Activated naive CD4-positive, alpha-beta T cell treated with anti-CD3 and anti-CD28 coated beads, Interleukin-2, amount 10 ng/mL, durations not matched to agents 7 days and 5 days (primary cell): ENCODE data around the gene STAP2.

Source experiments
- CTCF ChIA-PET: fragments of 350-600 bp; sonication (Branson Sonifier 250); formaldehyde crosslinking; loops from one replicate; lab custom pipeline; 2021; ENCODE audit warnings: antibody characterized with exemption; lab: Charles Lee
- DNase-seq: peaks from one replicate; pipeline ENCODE4 v3.0.0-alpha.2; 2020
- H3K27ac Mint-ChIP-seq: one replicate; pipeline ENCODE4 v1.8.0; 2021; ENCODE audit warnings: mild to moderate bottlenecking, moderate library complexity, mixed read lengths
- H3K27me3 Mint-ChIP-seq: one replicate; pipeline ENCODE4 v1.8.0; 2021; ENCODE audit warnings: mild to moderate bottlenecking, mixed read lengths
- H3K36me3 Mint-ChIP-seq: one replicate; pipeline ENCODE4 v1.8.0; 2021; ENCODE audit warnings: mixed read lengths
- H3K4me1 Mint-ChIP-seq: one replicate; pipeline ENCODE4 v1.8.0; 2021; ENCODE audit warnings: mixed read lengths
- H3K4me3 Mint-ChIP-seq: one replicate; pipeline ENCODE4 v1.8.0; 2021; ENCODE audit warnings: mild to moderate bottlenecking, moderate library complexity, mixed read lengths
- H3K9me3 Mint-ChIP-seq: one replicate; pipeline ENCODE4 v1.8.0; 2021; ENCODE audit warnings: mixed read lengths

STAP2 gene

DNA sequence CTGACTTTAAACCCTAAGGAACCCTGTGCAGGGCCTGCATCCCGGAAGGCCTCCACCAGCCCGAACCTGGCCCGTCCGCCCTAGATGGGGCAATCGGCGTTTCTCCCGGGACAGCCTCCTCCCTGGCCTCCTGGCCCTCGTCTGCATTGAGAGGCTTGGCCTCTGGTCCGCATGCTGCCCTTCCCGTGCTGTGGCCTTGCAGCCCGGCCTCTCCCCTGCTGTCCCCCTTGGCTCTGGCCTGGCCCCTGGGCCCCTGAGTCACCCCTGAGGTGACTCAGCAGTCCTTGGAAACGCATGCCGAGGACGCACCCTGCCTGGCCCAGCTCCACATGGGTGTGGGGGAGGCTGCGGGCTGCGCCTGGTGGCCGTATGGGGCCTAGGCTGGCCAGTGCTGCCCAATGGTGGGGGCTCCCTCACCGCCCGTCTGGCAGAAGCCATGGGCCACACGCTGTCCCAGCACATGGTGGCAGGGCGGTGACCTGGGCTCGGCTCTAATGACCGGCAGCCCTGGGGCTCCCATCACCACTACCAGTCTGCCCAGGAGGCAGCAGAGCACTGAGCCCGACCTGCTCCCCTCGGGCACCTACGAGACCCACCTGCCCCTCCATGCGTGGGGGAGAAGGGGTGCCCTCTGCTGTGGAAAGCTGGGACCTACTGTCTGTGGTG, 36.0 kb upstream of the STAP2 start:
- H3K4me3 Mint-ChIP-seq, result no peak overlapping the region
- no peak for DNase-seq
- H3K9me3 Mint-ChIP-seq, result no peaks in the 10 kb centered on the region
- CTCF ChIA-PET, result no interaction called here
- no peak overlapping the region for H3K27ac Mint-ChIP-seq
- H3K36me3 Mint-ChIP-seq, result peaks cover 40% of the 10 kb centered on the region
- peaks cover 83% of the 10 kb centered on the region for H3K4me1 Mint-ChIP-seq
- H3K27me3 Mint-ChIP-seq, result no peaks in the 10 kb centered on the region

DNA sequence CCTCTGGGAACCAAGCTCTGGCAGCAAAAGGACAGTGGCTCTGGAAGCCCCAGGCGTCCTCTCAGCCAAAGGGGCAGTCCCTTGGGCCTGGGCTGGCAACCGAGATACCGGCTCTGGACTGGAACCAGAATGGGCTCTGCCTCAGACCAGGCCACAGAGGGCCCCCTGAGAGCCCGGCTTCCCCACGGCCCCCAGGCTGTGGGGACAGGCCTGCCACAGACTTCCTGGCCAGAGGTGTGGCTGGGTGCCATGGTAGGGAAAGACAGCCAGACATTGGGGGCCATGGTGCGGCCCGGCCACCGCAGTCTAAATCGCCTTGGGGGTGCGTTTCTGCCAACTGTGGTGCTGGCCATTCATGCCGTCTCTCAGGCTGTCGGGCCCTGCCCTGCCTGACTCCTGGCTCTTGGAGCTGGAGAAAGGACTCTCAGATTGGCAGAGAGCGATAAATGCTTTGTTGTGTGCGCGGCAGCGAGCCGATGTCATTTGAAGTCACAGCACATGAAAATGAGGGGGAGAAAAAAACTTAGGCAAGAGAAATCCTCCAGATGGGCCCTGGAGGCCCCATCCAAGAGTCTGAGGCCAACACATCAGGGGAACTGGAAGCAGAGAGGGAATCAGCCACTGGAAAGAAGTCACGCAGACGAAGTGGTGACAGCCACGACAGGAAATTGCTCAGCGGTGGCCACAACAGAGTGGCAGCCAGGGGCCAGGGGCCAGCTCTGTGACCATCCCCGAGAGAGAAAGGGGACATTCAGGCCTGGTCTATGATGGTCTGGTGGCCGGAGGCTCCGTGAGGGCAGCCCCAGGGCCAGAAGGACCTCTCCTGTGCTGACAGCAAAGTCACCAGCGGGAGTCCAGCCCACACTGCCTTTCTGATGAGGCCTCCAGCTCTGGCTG, 35.2 kb upstream of the STAP2 start:
- Mint-ChIP-seq H3K27ac (peak overlapping the region; percentile 9), H3K4me1 (peaks cover 81% of the 10 kb centered on the region), H3K27me3 (no peaks in the 10 kb centered on the region), H3K9me3 (no peaks in the 10 kb centered on the region), H3K36me3 (peaks cover 34% of the 10 kb centered on the region), H3K4me3 (no peak overlapping the region)
- no peak for DNase-seq
- CTCF ChIA-PET, result no interaction called here

DNA sequence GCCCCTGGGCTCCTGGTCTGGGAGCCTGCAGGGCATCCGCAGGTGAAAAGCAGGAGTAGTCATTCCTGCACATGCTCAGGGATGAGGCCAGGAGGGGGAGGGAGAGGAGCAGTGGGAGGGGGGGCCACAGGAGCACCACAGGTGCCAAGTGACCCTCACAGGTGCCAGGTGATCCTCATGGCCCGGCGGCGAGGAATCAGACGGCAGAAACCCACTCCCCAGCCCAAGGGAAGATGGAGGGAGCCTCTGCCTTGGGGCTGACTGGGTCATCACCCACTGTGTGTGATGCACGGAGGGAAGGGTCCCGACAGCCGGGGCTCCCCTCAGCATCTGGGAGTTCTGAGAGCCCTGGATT, 34.4 kb upstream of the STAP2 start:
- Mint-ChIP-seq H3K4me3 (no peak overlapping the region), H3K4me1 (peaks cover 83% of the 10 kb centered on the region), H3K36me3 (peaks cover 36% of the 10 kb centered on the region), H3K27me3 (no peaks in the 10 kb centered on the region), H3K9me3 (no peaks in the 10 kb centered on the region), H3K27ac (peak overlapping the region; percentile 7)
- CTCF ChIA-PET, result no interaction called here
- no peak for DNase-seq

DNA sequence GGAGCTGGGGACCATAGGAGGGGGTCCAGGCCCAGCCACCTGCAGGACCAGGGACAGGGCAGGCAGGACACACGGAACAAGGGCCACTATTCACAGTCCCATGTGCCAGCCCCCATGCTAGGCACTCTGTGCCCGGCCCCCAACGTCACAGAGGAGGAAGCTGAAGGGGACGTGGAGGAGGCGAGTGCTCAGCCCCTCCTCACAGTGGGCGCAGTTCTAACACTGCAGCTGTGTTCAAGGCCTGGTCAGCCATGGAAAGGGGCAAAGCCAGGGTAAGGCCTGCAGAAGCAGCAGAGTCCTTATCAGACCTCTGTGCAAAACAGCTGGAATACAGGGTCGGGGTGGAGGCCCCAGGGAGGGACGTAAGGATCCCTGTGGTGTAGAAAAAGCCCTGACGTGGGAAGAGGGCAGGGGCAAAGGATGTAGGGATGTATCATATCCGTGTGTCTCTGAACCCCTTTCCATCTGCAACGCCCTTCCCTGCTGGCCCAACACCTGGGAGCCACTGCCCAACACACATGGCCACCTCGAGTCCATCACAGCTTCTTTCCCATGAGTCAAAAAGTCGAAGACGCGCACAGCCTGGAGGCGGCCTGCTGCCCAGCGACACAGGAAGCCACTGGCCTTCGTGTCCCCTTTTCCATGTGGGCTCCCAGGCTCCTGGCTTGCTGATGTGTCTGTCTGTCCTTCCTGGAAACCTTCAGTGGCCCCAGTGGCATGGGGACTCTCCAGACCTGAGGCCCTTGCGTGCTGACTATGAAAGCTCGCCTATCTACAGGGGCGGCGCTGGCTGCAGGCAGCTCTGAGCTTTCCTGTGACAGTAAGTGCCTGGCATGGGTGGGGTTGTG, 33.8 kb upstream of the STAP2 start:
- no peaks in the 10 kb centered on the region for H3K9me3 Mint-ChIP-seq
- CTCF ChIA-PET, result interaction anchor here (0.9 kb wide), 1 partner anchor 28 kb away, joined by 3 read pairs; the partner anchor contains the start of gene SH3GL1
- no peaks in the 10 kb centered on the region for H3K27me3 Mint-ChIP-seq
- peak overlapping the region; percentile 72 for H3K27ac Mint-ChIP-seq
- peaks cover 83% of the 10 kb centered on the region for H3K4me1 Mint-ChIP-seq
- peak; percentile 18 for DNase-seq
- H3K4me3 Mint-ChIP-seq, result no peak overlapping the region
- H3K36me3 Mint-ChIP-seq, result peaks cover 33% of the 10 kb centered on the region

DNA sequence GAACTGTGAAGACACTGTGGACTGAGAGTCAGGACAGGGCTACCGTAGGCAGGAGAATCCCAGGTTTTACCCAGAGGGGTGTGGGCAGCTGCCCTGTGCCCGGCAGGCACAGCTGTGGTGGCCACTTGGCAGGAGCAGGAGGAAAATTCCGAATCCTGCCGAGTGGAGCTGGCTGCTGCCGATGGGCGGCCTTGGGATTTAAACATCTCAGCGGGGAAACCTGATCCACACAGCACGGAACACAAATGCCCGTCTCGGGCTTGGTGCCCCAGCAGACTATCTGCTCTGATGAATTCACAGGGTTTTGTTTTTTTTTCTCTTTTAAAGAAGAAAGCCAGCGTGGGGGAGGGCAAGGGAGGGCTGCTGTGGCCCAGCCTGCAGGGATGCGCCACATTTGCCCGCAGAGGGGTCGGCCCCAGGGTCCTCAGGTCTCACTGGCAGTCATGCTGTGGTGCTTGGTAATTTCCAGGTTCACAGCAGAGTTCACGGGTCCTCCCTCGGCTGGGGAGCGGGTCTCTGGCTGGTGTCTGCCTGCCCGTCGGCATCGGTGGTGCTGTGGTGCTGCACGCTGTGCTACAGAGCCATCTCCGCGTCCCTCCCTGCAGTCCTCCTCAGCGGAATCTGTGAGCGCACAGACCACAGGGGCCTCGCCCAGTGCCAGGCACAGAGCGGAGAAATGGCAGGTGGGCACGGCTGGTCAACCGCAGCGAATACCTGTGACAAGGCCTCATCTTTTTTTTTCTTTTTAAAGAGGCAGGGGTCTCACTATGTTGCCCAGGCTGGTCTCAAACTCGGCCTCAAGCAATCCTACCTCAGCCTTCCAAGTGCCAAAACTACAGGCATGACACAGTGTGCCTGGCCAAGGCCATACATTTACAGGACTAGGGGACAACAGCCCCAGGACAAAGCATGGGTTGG, 32.9 kb upstream of the STAP2 start:
- peaks cover 29% of the 10 kb centered on the region for H3K36me3 Mint-ChIP-seq
- H3K4me3 Mint-ChIP-seq, result peak overlapping the region; percentile 70
- peak overlapping the region; percentile 97 for H3K27ac Mint-ChIP-seq
- DNase-seq, result no peak
- CTCF ChIA-PET, result interaction anchor here (0.9 to 1.0 kb wide), 2 partner anchors 29 to 68 kb away, joined by 3 read pairs; partner anchors contain the start of gene SH3GL1
- peaks cover 81% of the 10 kb centered on the region for H3K4me1 Mint-ChIP-seq
- no peaks in the 10 kb centered on the region for H3K27me3 Mint-ChIP-seq
- no peaks in the 10 kb centered on the region for H3K9me3 Mint-ChIP-seq

DNA sequence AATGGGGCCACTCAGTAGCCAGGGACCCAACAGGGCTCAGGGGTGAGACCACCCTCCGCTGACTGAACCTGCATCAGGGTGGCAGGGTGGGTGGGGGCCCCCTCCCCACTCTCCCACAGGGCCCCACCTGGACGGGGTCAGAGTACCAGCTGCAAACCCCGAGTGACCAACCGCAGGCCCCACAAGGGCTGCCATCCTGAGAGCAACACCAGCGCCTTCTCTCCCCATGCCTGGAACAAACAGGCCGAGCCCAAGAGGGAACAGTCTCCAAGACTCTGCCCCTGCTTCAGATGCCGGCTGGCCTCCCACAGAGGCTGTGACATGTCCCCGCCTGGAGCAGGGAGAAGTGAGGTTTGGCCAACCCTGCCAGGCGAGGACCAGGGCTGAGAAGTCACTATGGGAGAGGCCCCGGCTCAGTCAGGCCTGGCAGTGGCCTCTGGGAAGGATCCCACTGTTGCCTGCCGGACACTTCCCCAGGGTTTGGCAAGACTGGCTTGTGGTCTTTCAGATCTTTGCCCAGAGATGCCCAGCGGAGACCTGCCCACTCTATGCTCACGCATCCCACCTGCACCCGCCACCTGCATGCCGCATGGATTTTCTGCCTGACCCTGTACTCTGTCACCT, 31.9 kb upstream of the STAP2 start:
- H3K36me3 Mint-ChIP-seq, result peaks cover 21% of the 10 kb centered on the region
- H3K4me1 Mint-ChIP-seq, result peaks cover 73% of the 10 kb centered on the region
- DNase-seq, result no peak
- no peaks in the 10 kb centered on the region for H3K27me3 Mint-ChIP-seq
- H3K9me3 Mint-ChIP-seq, result no peaks in the 10 kb centered on the region
- peak overlapping the region; percentile 70 for H3K4me3 Mint-ChIP-seq
- peak overlapping the region; percentile 97 for H3K27ac Mint-ChIP-seq
- CTCF ChIA-PET, result interaction anchor here (0.8 to 1.6 kb wide), 5 partner anchors 20 to 67 kb away, joined by 3 to 6 read pairs (median 3); partner anchors contain the start of gene SH3GL1

DNA sequence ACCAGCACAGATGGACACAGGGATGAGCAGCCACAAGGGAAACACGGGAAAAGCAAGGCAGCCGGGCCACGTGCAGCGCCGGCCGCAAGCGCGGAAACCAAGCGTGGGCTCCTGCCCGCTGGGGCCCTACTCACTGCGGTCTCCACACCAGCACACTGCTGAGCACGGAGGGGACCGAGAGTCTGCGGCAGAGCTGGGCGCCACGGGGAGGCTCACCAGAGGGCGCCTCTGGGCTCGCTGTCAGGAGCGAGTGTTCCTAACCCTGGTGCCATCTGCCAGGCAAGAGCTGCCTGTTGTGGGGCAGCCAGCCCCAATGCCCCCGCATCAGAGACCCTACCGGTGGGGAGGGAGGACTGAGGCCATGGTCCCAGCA, 31.2 kb upstream of the STAP2 start:
- Mint-ChIP-seq H3K4me3 (peak overlapping the region; percentile 70), H3K27me3 (no peaks in the 10 kb centered on the region), H3K27ac (peak overlapping the region; percentile 97), H3K9me3 (no peaks in the 10 kb centered on the region), H3K36me3 (peaks cover 22% of the 10 kb centered on the region), H3K4me1 (peaks cover 70% of the 10 kb centered on the region)
- CTCF ChIA-PET, result interaction anchor here (0.8 to 2.0 kb wide), 5 partner anchors 16 to 30 kb away, joined by 3 to 6 read pairs (median 4); partner anchors contain the start of gene SH3GL1
- peak; percentile 85 for DNase-seq

- DNase-seq, result peak; percentile 93
- Mint-ChIP-seq H3K4me1 (peaks cover 69% of the 10 kb centered on the region), H3K27me3 (no peaks in the 10 kb centered on the region), H3K9me3 (no peaks in the 10 kb centered on the region), H3K27ac (peak overlapping the region; percentile 97), H3K36me3 (peaks cover 23% of the 10 kb centered on the region), H3K4me3 (peak overlapping the region; percentile 70)
- CTCF ChIA-PET, result interaction anchor here (0.8 to 2.0 kb wide), 8 partner anchors 16 to 102 kb away, joined by 3 to 6 read pairs (median 4); partner anchors contain the start of genes CHAF1A and SH3GL1
These were observed 30.7 kb upstream of the STAP2 start for GRCh38 chr19:4369109-4369887.

DNA sequence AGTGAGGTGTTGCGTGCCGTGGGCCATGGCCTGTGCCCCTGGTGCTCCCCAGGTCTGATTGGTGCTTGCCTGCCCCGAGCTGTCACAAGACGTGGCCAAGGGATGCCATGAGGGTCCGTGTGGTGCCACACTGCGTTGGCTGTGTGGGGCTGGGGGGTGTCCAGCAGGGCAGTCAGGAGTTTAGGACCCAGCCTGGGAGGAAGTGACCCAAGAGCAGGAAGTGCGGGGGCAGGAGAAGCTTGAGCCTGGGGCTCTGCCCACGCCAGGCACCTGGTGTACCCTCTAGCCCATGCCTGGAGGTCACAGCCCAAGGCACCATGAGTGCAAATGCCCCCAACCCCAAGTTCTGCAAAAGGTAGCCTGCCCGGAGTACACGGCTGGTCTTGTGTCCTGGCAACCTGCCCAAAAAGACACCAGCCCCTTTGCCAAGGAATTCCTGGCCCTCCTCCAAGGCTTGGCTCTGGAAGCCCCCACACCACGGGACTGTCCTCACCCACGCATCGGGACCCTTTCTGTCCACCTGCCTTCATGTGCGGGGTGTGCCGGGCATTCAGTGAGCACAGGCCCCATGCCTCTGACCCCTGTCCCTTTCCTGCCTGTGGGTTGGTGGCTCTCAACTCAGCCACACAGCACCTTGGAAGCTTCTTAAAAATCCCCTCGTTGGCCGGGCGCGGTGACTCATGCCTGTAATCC, 29.6 kb upstream of the STAP2 start:
- peak; percentile 34 for DNase-seq
- peak overlapping the region; percentile 97 for H3K27ac Mint-ChIP-seq
- CTCF ChIA-PET, result interaction anchor here (0.7 to 2.0 kb wide), 6 partner anchors 15 to 180 kb away, joined by 3 to 6 read pairs (median 4); partner anchors contain the start of genes CHAF1A and SH3GL1
- peak overlapping the region; percentile 70 for H3K4me3 Mint-ChIP-seq
- H3K9me3 Mint-ChIP-seq, result no peaks in the 10 kb centered on the region
- no peaks in the 10 kb centered on the region for H3K27me3 Mint-ChIP-seq
- H3K4me1 Mint-ChIP-seq, result peaks cover 63% of the 10 kb centered on the region
- H3K36me3 Mint-ChIP-seq, result peaks cover 24% of the 10 kb centered on the region

- peak overlapping the region; percentile 97 for H3K27ac Mint-ChIP-seq
- peak overlapping the region; percentile 26 for H3K4me3 Mint-ChIP-seq
- no peak for DNase-seq
- peaks cover 24% of the 10 kb centered on the region for H3K36me3 Mint-ChIP-seq
- no peaks in the 10 kb centered on the region for H3K27me3 Mint-ChIP-seq
- no peaks in the 10 kb centered on the region for H3K9me3 Mint-ChIP-seq
- peaks cover 61% of the 10 kb centered on the region for H3K4me1 Mint-ChIP-seq
- CTCF ChIA-PET, result interaction anchor here (1.3 to 1.6 kb wide), 2 partner anchors 15 to 101 kb away, joined by 3 to 5 read pairs; no protein-coding TSS in a partner anchor
These were observed 29.1 kb upstream of the STAP2 start for GRCh38 chr19:4367781-4368127.

DNA sequence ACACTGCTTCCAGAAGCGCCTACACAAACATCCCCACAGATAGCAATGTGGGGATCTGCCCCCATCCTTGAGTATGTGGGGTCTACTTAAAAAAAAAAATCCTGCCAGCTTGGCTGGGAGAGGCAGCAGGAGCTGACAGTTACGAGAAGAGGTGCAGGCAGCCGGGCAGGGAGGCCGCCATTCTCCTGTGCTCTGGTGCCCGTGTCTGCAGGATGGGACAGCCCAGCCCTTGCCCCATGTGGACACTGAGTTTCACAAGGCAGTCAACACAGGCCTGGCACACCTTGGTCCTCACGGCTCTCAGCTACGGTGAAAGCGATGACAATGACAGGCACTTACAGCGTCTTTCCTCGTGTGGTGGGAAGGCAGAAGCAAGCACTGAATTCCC, 28.7 kb upstream of the STAP2 start:
- CTCF ChIA-PET, result interaction anchor here (1.6 to 4.1 kb wide), 2 partner anchors 15 to 100 kb away, joined by 5 to 16 read pairs; no protein-coding TSS in a partner anchor
- H3K4me1 Mint-ChIP-seq, result peaks cover 57% of the 10 kb centered on the region
- H3K9me3 Mint-ChIP-seq, result no peaks in the 10 kb centered on the region
- no peak for DNase-seq
- H3K36me3 Mint-ChIP-seq, result peaks cover 24% of the 10 kb centered on the region
- no peak overlapping the region for H3K4me3 Mint-ChIP-seq
- no peaks in the 10 kb centered on the region for H3K27me3 Mint-ChIP-seq
- H3K27ac Mint-ChIP-seq, result peak overlapping the region; percentile 97
